K562 (cell line): Measurements from ENCODE around the gene PTPRM. TPM values are rescaled to one million over a fixed set of nuclear protein-coding genes. Genes with fewer than 3 reads are reported as not detected.

ENCODE experiments used
- ATAC-seq: fragments of 200-7000 bp; cut with Tn5 transposase; 3 replicates; pipeline ENCODE4 v1.9.1; 2020; ENCODE audit warnings: moderate library complexity
- BruUV-seq: library from RNA; stranded (reverse); fragments of 400-500 nt; replicated peaks from 2 replicates; lab custom pipeline; 2021; lab: Mats Ljungman, UMichigan
- CTCF ChIA-PET: fragments of 300-600 bp; formaldehyde crosslinking; extraction: SDS; loops from one replicate; lab custom pipeline; 2021; ENCODE audit warnings: low intra/inter-chr PET ratio; lab: Yijun Ruan, JAX
- POLR2A ChIA-PET: fragments of 300-600, 350-650 bp; sonication (Branson Sonifier 250); formaldehyde crosslinking; extraction: SDS; loops from one replicate; lab custom pipeline; 2021; ENCODE audit warnings: antibody characterized with exemption, inconsistent platforms; lab: Yijun Ruan, JAX
- DNase-seq, 4 experiments: peaks; one replicate each; pipeline versions ENCODE4 v3.0.0 to v3.0.0-alpha.2; 2011 to 2018; ENCODE audit warnings: low spot score in 3 of 4, mixed read lengths in 3 of 4; ENCODE audit errors: extremely low read depth in 1 of 4
- FAIRE-seq: peaks from 2 replicates; lab custom pipeline; 2011; peaks lifted over from hg19 to GRCh38; lab: Jason Lieb, UNC
- H2AFZ ChIP-seq: 2 replicates; pipeline ENCODE4 v1.6.0; 2011; ENCODE audit warnings: low read depth, low read length, control low read depth, inconsistent platforms
- H3K27ac ChIP-seq: fragments of 200-600 bp; 3 replicates; pipeline ENCODE4 v1.8.0; 2011; ENCODE audit warnings: low read depth, mild to moderate bottlenecking, control low read depth, inconsistent platforms, low read length, moderate library complexity, mixed read lengths; ENCODE audit errors: extremely low read depth
- H3K27me3 ChIP-seq, 2 experiments: fragments of 300-600 bp in 1 of 2; 2 replicates in 1 of 2; 3 replicates in 1 of 2; pipeline versions ENCODE4 v1.6.0 to v1.8.0; 2011; ENCODE audit warnings: inconsistent platforms in 2 of 2, low read length in 2 of 2, mild to moderate bottlenecking in 1 of 2, mixed read lengths in 1 of 2, moderate library complexity in 1 of 2; ENCODE audit not compliant: control insufficient read depth in 2 of 2, insufficient read depth in 2 of 2
- H3K36me3 ChIP-seq: fragments of 300-600 bp; 3 replicates; pipeline ENCODE4 v1.8.0; 2011; ENCODE audit warnings: mild to moderate bottlenecking, low read length, inconsistent platforms; ENCODE audit not compliant: control insufficient read depth, insufficient read depth
- H3K4me1 ChIP-seq, 2 experiments: fragments of 200-600 bp in 1 of 2; replicated peaks in 1 of 2; 2 replicates in 1 of 2; 3 replicates in 1 of 2; pipeline versions ENCODE4 v1.5.1 to v1.8.0; 2011; ENCODE audit warnings: inconsistent platforms in 2 of 2, low read length in 2 of 2, mild to moderate bottlenecking in 1 of 2, mixed read lengths in 1 of 2, moderate library complexity in 1 of 2; ENCODE audit not compliant: control insufficient read depth in 2 of 2, insufficient read depth in 2 of 2
- H3K4me2 ChIP-seq: 2 replicates; pipeline ENCODE4 v1.6.1; 2011; ENCODE audit warnings: low read length, control low read depth, inconsistent platforms, mixed read lengths; ENCODE audit not compliant: insufficient read depth
- H3K4me3 ChIP-seq: fragments of 200-600 bp; sonication (generic), shearing (Covaris generic); 2 replicates; pipeline ENCODE4 v1.5.1; 2016; ENCODE audit warnings: control low read depth, inconsistent platforms
- H3K79me2 ChIP-seq: fragments of 200-600 bp; 3 replicates; pipeline ENCODE4 v1.8.0; 2011; ENCODE audit warnings: low read length, inconsistent platforms; ENCODE audit not compliant: control insufficient read depth, insufficient read depth
- H3K9ac ChIP-seq, 2 experiments: 2 replicates each; pipeline versions ENCODE4 v1.6.0 to v1.6.1; 2011; ENCODE audit warnings: low read depth in 2 of 2, low read length in 2 of 2, control low read depth in 1 of 2, inconsistent platforms in 1 of 2, mild to moderate bottlenecking in 1 of 2, mixed read lengths in 1 of 2; ENCODE audit not compliant: insufficient read depth in 1 of 2
- H3K9me1 ChIP-seq: one replicate; pipeline ENCODE4 v1.6.0; 2011; ENCODE audit warnings: inconsistent platforms, mild to moderate bottlenecking, low read length, moderate library complexity; ENCODE audit not compliant: control insufficient read depth, insufficient read depth
- H3K9me3 ChIP-seq: replicated peaks from 2 replicates; pipeline ENCODE4 v1.5.1; 2011; ENCODE audit warnings: low read depth, low read length, inconsistent platforms; ENCODE audit not compliant: control insufficient read depth, insufficient read depth
- H4K20me1 ChIP-seq: replicated peaks from 2 replicates; pipeline ENCODE4 v1.6.1; 2011; ENCODE audit warnings: low read length, inconsistent platforms, mixed read lengths; ENCODE audit not compliant: control insufficient read depth, insufficient read depth
- CEBPB ChIP-seq: fragments of 450-650 bp; IDR thresholded peaks from 2 replicates; pipeline ENCODE4 v1.6.1; 2016; ENCODE audit warnings: missing genetic modification characterization, missing compliant biosample characterization
- MCM3 ChIP-seq: fragments of 450-650 bp; IDR thresholded peaks from 2 replicates; pipeline ENCODE4 v1.6.1; 2016
- RBBP5 ChIP-seq: fragments of 200-600 bp; sonication (generic); IDR thresholded peaks from 2 replicates; pipeline ENCODE4 v1.6.1; 2012; ENCODE audit warnings: borderline replicate concordance, mild to moderate bottlenecking, low read length, control low read depth, inconsistent platforms; ENCODE audit not compliant: insufficient read depth, poor library complexity, severe bottlenecking
- ZNF174 ChIP-seq: fragments of 250-450 bp; sonication (Bioruptor Pico); IDR thresholded peaks from 2 replicates; pipeline ENCODE4 v1.4.0; 2020; ENCODE audit warnings: mild to moderate bottlenecking
- ZNF282 ChIP-seq: sonication (generic); formaldehyde crosslinking; IDR thresholded peaks from 2 replicates; pipeline ENCODE4 v1.8.1; 2023; ENCODE audit warnings: missing genetic modification reagents
- ZNF780A ChIP-seq: fragments of 250-450 bp; sonication (Bioruptor Pico); IDR thresholded peaks from 2 replicates; pipeline ENCODE4 v1.5.0; 2021; ENCODE audit warnings: mild to moderate bottlenecking
- WGBS: fragments of 100-300 bp; shearing (Covaris generic); methylation state at CpG from one replicate; pipeline ENCODE4 v1.1.6; 2016; ENCODE audit warnings: low coverage, mixed read lengths; ENCODE audit not compliant: insufficient coverage; ENCODE audit errors: missing lambda C conversion rate; 5-methylcytosine and 5-hydroxymethylcytosine counted together
- in situ Hi-C: fragments of 300-500 bp; cut with MboI; formaldehyde crosslinking; loops from 4 replicates; pipeline ENCODE4 v1.15.0; 2018; ENCODE audit warnings: inconsistent platforms, mixed read lengths
- intact Hi-C: fragments of 100-400 bp; cut with micrococcal nuclease; formaldehyde crosslinking; loops from 2 replicates; pipeline ENCODE4 v1.14.2; 2022
- polyA plus RNA-seq, 8 experiments: library from polyadenylated mRNA; depleted of rRNA in 4 of 8; stranded (reverse) in 5 of 8; unstranded in 3 of 8; fragments of >200 nt; fragmentation: Nextera tagmentation in 2 of 8; fragmentation: Illumina TruSeq in 1 of 8; extraction: Ambion mirVana in 2 of 8; extraction: Trizol in 1 of 8; gene quantifications; 2 replicates each; pipeline versions ENCODE4 v1.2.1 to v1.2.3, GENCODE V29; 2011 to 2014; ENCODE audit warnings: inconsistent platforms in 1 of 8, missing spikeins in 1 of 8
- total RNA-seq, 7 experiments: library from RNA; depleted of rRNA in 6 of 7; stranded (reverse); fragments of >200 nt in 6 of 7; fragmentation: Illumina TruSeq in 2 of 7; extraction: Trizol in 2 of 7; gene quantifications; 2 replicates each; pipeline versions ENCODE4 v1.2.1 to v1.2.3, GENCODE V29; 2011 to 2021; ENCODE audit warnings: low replicate concordance in 1 of 7
- TF ChIP-seq, protein P1 (sequence below): sonication (generic); formaldehyde crosslinking; IDR thresholded peaks from 2 replicates; pipeline ENCODE4 v1.8.0; 2022; ENCODE audit warnings: mild to moderate bottlenecking, missing genetic modification reagents

The PTPRM gene
- total and polyA plus RNA-seq, 9 of the 15 experiments (the other 6 are each of a cell fraction or from before 2014, with no cell fraction given): 0.03 to 0.16 (median 0.08) TPM; not detected in 3

DNA sequence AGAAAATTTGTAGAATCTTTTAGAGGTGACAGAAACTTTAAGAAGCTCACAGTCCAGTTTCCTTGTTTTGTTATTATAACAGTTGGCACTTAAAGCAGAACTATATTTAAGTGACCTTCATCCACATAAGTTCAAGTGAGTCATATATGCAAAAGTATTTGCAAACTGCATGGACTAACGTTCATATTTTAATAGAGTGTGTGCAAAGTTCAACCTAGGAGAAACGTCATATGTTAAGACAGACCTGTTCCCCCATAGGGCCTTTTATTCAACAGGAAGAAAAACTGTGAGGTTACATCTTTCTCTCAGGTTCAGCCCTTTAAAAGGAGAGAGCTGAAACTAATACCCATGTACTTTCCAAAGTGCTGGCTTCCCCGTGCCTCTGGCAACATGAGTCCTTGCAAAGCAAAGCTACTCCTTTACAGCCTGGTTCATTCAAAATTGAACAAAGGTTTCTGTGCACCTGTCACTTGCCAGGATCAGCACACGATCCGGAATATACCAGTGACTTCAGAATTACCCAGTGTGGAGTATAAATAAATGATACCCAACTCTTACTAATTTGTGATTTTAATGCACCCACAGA lies 762.2 kb downstream of the PTPRM start:
- BruUV-seq: no TSS peak
- no peak for DNase-seq
- H3K4me1 ChIP-seq: no peaks in the 10 kb centered on the region
- no peak overlapping the region for H3K27ac ChIP-seq
- no peaks in the 10 kb centered on the region for H3K9me3 ChIP-seq
- H3K4me3 ChIP-seq: no peak overlapping the region
- in situ Hi-C loops: no loop called here
- no peak overlapping the region for H2AFZ ChIP-seq
- FAIRE-seq: no peak
- H3K9ac ChIP-seq: no peak overlapping the region
- no peak overlapping the region for H3K4me2 ChIP-seq
- CTCF ChIA-PET: no interaction called here
- no peak for TF ChIP-seq ZNF780A (CRISPR knock-in tag)
- TF ChIP-seq MCM3: no peak
- no peak for TF ChIP-seq RBBP5
- no peak for TF ChIP-seq ZNF174
- no peak for TF ChIP-seq ZNF282 (CRISPR knock-in tag)
- TF ChIP-seq, protein P1, sequence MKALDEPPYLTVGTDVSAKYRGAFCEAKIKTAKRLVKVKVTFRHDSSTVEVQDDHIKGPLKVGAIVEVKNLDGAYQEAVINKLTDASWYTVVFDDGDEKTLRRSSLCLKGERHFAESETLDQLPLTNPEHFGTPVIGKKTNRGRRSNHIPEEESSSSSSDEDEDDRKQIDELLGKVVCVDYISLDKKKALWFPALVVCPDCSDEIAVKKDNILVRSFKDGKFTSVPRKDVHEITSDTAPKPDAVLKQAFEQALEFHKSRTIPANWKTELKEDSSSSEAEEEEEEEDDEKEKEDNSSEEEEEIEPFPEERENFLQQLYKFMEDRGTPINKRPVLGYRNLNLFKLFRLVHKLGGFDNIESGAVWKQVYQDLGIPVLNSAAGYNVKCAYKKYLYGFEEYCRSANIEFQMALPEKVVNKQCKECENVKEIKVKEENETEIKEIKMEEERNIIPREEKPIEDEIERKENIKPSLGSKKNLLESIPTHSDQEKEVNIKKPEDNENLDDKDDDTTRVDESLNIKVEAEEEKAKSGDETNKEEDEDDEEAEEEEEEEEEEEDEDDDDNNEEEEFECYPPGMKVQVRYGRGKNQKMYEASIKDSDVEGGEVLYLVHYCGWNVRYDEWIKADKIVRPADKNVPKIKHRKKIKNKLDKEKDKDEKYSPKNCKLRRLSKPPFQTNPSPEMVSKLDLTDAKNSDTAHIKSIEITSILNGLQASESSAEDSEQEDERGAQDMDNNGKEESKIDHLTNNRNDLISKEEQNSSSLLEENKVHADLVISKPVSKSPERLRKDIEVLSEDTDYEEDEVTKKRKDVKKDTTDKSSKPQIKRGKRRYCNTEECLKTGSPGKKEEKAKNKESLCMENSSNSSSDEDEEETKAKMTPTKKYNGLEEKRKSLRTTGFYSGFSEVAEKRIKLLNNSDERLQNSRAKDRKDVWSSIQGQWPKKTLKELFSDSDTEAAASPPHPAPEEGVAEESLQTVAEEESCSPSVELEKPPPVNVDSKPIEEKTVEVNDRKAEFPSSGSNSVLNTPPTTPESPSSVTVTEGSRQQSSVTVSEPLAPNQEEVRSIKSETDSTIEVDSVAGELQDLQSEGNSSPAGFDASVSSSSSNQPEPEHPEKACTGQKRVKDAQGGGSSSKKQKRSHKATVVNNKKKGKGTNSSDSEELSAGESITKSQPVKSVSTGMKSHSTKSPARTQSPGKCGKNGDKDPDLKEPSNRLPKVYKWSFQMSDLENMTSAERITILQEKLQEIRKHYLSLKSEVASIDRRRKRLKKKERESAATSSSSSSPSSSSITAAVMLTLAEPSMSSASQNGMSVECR: no peak
- no peak for TF ChIP-seq CEBPB (tag)
- TF ChIP-seq, all 486 proteins: peak for 0
- POLR2A ChIA-PET: no interaction called here
- WGBS: 0% methylated on average over 5 of the region's 5 CpGs
- intact Hi-C loops: no loop called here
- H3K9me1 ChIP-seq: no peaks in the 10 kb centered on the region
- no peaks in the 10 kb centered on the region for H3K79me2 ChIP-seq
- peaks cover 4 to 8% of the 10 kb centered on the region in 2 experiments for H3K27me3 ChIP-seq
- no peaks in the 10 kb centered on the region for H3K36me3 ChIP-seq
- ATAC-seq: no peak
- H4K20me1 ChIP-seq: no peaks in the 10 kb centered on the region
